SK-MEL-5 (cell line): ENCODE results near the gene RNF157. TPM values are rescaled to one million over a fixed set of nuclear protein-coding genes. Genes with fewer than 3 reads are reported as not detected.

Experiments used
- DNase-seq: peaks from one replicate; pipeline ENCODE4 v3.0.0-alpha.2; 2016; ENCODE audit warnings: low read depth, low spot score
- in situ Hi-C: cut with HindIII; loops from 2 replicates; pipeline ENCODE4 v1.10.0; 2016; ENCODE audit warnings: low sequenced_read_pairs, high pct_unique_total_duplicates, low pct_unique_long_range_greater_than_20kb
- small RNA-seq, 2 experiments: library from RNA; depleted of rRNA; stranded (forward); fragments of <200 nt; gene quantifications; one replicate each; pipeline ENCODE3, GENCODE V24; 2014
- total RNA-seq: library from RNA; depleted of rRNA; stranded (reverse); fragments of >200 nt; shearing (Covaris generic); gene quantifications from 2 replicates; pipeline ENCODE4 v1.2.3, GENCODE V29; 2014; rRNA removed

The RNF157 gene
- total RNA-seq, 1 experiment from 2014 or later: 28.1 TPM

DNA sequence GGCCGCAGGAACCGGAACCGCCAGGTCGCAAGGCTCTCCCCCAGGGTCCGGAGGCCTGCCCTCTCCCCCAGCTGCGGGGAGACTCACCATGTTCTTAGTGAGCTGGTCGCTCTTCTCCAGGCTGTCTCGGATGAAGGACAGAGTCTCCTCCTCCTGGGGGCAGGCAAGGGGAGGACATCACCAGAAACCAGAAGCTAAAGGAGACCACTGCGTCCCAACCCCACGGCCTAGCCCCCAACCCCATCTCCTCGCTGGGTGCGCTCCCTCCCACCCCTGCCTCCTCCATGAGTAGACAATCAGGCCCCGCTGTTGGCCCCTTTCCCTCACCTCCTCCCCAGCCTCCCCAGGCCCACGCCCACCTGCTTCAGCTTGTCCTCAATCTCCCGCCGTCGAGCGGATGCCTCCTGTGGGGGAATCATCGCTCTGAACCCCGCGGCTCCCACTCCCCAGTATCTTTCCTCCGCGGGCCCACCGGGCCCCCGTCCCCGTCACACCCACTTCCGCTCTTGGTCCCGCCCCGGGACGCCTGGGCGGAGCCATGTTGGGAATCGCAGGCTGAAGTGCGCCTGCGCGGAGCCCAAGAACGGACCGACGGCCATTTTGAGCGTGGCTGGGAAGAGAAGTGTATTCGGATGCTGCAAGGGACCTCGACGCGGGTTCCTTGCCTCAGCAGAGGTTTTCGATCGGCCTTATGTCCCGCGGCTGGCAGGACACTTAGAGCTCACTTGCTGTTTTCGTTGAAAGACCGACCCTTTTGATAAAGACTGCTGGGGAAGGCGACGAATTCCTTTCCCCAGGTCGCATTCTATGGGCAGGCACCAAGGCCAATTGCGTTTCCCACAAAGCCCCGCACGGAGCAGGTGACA lies 136.8 kb downstream of the RNF157 start, which contains the start of gene EXOC7:
Gene EXOC7 (minus strand): TSS at position 514 of the 866 bp plus-strand sequence. CDS start 95 bp downstream, at position 419.
- in situ Hi-C loops: no loop called here

DNA sequence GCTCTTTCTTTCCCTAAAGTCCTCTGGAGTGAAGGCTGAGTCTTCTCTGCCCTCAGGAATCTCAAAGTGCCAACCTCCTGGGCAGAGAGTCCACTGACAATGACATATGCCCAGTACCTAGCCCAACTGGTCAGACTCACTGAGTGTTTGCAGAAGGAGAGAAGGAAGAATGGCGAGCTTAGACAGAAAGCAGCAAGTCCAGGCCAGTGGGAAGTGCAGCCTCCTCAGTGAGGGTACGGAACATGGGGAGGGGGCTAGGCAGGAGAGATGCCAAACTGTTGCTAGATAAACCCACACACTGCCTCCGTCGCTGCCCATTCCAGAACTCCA lies 137.4 kb downstream of the RNF157 start:
- DNase-seq: no peak
- in situ Hi-C loops: no loop called here

More for the DNA sequence above, 136.8 kb downstream of the RNF157 start, which contains the start of gene EXOC7:
- DNase-seq: peak; percentile 98

DNA sequence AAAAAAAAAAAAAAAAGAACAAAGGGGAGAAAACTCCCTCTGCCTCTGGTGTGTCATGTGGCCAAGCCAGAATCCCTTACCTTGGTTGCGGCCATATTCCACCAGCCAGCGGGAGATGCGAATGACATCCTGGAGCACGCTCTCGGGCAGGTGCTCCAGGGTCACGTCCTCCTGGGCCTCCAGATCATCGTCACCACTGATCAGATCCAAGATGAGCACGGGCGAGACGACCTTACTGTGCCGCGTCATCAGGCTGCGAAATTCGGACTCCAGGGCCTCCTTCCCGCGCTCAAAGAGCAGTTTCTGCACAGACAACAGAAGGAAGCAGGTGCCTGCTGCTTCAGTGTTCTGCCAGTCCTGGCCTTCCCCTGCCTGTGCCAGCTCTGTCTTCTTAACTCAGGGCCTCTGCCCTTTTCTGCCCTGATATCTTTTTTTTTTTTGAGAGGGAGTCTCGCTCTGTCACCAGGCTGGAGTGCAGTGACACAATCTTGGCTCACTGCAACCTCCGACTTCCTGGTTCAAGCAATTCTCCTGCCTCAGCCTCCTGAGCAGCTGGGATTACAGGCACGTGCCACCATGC lies 142.5 kb downstream of the RNF157 start:
- in situ Hi-C loops: no loop called here
- no peak for DNase-seq

- in situ Hi-C loops: no loop called here
These were observed 144.3 kb downstream of the RNF157 start for GRCh38 chr17:76095943-76096342.

GRCh38 chr17:76094046-76094445 lies 146.2 kb downstream of the RNF157 start:
- in situ Hi-C loops: no loop called here
- no peak for DNase-seq

More at GRCh38 chr17:76095943-76096342, 144.3 kb downstream of the RNF157 start:
- DNase-seq: no peak

DNA sequence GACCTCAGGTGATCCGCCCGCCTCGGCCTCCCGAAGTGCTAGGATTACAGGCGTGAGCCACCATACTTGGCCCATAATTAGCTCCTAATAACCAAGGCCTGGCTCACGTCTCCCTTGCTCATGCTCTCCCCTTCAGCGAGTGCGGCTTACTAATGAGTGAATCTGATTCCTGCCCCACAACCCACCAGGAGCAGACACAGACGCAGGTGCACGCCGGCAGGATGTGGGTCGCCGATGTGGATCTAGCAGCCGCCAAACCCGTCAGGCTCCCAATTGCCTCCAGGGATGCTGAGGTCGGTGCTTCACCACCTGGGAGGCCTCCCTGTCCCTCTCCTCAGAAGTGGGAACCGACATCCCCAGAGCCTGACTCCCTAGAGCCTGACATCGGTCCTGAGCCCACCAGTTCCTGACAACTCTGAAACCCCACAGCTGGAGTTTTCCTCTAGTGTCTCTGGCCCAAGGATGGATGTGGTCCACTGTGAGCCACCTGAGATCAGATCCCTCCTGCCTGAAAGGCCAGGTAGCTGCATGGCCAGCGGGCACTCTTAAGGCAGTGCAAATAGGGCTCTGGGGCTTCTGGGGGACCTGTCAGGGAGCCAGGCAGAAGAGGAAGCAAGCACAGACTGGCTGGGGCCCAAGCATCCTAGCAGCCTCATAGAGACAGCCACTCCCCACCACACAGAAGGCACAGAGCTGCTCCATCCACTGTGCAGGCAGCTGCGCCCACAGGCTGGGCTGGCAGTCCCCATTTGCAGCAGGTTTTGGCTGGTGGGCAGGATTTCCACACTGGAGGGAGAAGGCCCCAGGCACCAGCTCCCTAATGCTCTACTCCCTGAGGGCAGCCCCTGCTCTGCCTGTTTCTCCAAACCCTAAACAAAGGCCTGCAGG lies 147.5 kb downstream of the RNF157 start:
- in situ Hi-C loops: no loop called here
- DNase-seq: no peak

Small RNA genes lying within 50 kb of the gene (small RNA-seq; reads per million reads assigned to genes)
- gene ATP5MGP6 (0 reads per million in 2 experiments), gene MIR6868 (0 reads per million in 2 experiments)

Other genes starting within 250 kb of the RNF157 start
- gene CDK3, start 239.6 kb downstream of the RNF157 start, total RNA-seq: 3.1 and 4.3 TPM in 2 replicates
- 0.08 and 0.16 TPM in 2 replicates for gene EVPL, start 213.2 kb downstream of the RNF157 start, total RNA-seq
- 58.2 and 68.6 TPM in 2 replicates for gene SRP68, start 168.0 kb downstream of the RNF157 start, total RNA-seq
- gene GALR2, start 165.7 kb downstream of the RNF157 start, total RNA-seq: 0.13 and 1.0 TPM in 2 replicates
- gene ZACN, start 161.3 kb downstream of the RNF157 start, total RNA-seq: 0.53 and 0.74 TPM in 2 replicates
- 126 and 145 TPM in 2 replicates for gene EXOC7, start 136.7 kb downstream of the RNF157 start, total RNA-seq
- not detected in 2 replicates for gene FOXJ1, start 99.2 kb downstream of the RNF157 start, total RNA-seq
- gene UBALD2, start 24.9 kb upstream of the RNF157 start, total RNA-seq: 45.0 and 54.5 TPM in 2 replicates
- 2.4 and 2.7 TPM in 2 replicates for gene QRICH2, start 67.8 kb upstream of the RNF157 start, total RNA-seq
- 42.2 and 43.7 TPM in 2 replicates for gene PRPSAP1, start 113.4 kb upstream of the RNF157 start, total RNA-seq
- 60.4 and 60.5 TPM in 2 replicates for gene SPHK1, start 144.1 kb upstream of the RNF157 start, total RNA-seq
- 30.7 and 36.4 TPM in 2 replicates for gene UBE2O, start 212.7 kb upstream of the RNF157 start, total RNA-seq
- not detected in 2 replicates for gene AANAT, start 227.1 kb upstream of the RNF157 start, total RNA-seq